ENCODE data around the gene OGT. TPM values are rescaled to one million over a fixed set of nuclear protein-coding genes. Genes with fewer than 3 reads are reported as not detected.
"Not testable (repeated sequence)": the region's sequence is repeated elsewhere in the genome, so short reads cannot be mapped to it uniquely, and the experiment has no call there.

Gene OGT
- 38.2 and 52.8 TPM in 2 replicates for total RNA-seq (2014; rRNA removed; shearing (Covaris generic))

DNA sequence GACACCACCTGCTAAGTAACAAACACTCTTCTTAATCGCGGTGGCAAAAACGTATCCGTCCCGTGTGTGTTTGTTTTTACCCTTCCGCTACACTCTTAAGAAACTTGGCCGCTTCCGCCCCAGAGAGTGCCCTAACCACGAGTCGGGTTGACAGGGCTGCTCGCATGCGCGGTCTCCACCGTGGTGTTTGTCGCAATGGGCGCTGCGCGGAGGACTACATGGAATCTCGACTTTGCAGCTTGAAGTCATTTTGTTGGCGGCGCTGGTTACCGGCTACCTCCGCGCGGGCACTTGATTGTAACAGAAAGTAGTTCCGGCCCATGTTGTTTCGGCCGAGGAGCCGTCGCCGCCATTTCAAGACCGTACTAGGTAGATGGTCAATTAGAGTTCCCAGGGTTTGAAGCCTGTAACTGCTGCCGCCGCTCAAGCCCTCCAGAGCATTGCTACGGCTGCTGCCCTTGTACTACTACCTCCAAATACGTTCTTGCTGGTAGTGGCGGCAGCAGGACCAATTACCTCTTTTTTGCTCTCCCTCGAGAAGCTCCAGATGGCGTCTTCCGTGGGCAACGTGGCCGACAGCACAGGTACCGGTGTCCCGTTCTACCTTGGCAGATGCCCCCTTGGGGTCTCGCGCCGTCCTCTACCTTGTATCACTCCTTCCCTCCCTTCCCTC is at the start of gene OGT:
Gene OGT, plus strand, starts transcription at position 352 of the 673 bp plus-strand sequence. Its CDS starts 196 bp downstream, at position 548.
- in situ Hi-C loops (cut with HindIII; ENCODE audit: low sequenced_read_pairs): no loop called here
- peak; percentile 91 for DNase-seq (ENCODE audit: low spot score)

GRCh38 chrX:71487814-71488213 is 45.1 kb upstream of the OGT start:
- in situ Hi-C loops (cut with HindIII; ENCODE audit: low sequenced_read_pairs): no loop called here
- DNase-seq (ENCODE audit: low spot score): no peak

- in situ Hi-C loops (cut with HindIII; ENCODE audit: low sequenced_read_pairs): no loop called here
Measured at GRCh38 chrX:71489540-71489939, 43.4 kb upstream of the OGT start.

DNA sequence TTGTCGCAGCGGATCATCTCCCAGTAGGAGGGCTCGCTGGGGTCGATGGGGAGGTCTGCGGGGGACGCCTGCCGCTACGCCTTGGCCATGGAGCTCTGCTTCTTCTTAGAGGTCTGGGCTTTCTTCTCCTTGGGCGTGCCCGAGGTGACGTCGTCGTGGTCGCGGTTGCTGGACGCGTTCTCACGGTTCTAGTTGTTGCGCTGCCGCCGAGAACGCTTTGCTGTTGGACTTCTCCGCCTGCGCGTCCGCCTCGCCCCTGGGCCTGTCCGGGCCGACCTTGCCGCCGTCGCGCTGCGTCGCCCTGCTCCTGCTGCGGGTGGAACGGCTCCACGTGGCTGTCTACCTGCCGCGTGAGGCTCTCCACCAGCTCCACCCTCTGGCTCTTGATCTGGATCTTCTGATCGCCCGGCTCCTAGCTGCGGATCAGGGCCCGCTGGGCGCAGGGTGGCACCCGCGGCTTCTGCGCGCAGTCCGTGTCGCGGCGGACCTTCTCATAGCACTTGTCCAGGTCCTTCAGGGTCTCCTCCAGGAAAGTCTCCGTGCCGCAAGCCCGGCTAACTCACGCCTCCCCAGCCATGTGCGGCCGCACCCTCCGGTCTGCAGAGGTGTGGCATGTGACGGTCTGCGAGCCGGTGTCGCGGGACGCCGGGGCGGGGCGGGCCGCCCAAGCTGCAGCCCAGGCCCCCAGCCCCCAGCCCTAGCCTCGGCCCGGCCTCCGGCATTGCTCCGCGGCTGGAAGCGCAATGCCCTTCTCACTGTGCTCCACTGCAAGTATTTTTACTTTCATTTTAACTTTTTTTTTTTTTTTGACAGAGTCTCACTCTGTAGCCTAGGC is 40.5 kb upstream of the OGT start:
- in situ Hi-C loops (cut with HindIII; ENCODE audit: low sequenced_read_pairs): no loop called here
- DNase-seq (ENCODE audit: low spot score): peak; percentile 1

More at GRCh38 chrX:71489540-71489939, 43.4 kb upstream of the OGT start:
- DNase-seq (ENCODE audit: low spot score): no peak

- no peak for DNase-seq (ENCODE audit: low spot score)
- in situ Hi-C loops (cut with HindIII; ENCODE audit: low sequenced_read_pairs): no loop called here
Measured at GRCh38 chrX:71493111-71493613, 39.7 kb upstream of the OGT start.

DNA sequence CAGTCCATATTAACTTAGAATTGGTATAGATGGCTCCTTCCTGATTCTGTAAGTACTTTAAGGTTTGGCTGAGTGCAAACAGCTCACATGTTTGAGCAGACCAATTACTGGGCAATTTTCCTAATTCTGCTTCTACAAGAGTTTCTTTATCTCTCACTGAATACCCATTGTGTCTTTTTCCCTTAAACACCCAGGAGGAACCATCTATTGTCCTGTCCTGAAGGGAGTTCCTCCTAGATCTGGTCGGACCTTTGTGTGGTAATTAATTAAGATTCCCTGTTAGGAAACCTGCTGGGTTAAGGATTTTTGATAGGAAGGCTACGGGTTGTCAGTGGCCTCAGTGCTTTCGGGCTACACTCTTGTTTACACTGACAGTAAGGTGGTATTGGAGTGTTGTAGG is 36.9 kb upstream of the OGT start:
- DNase-seq (ENCODE audit: low spot score); in situ Hi-C loops (cut with HindIII; ENCODE audit: low sequenced_read_pairs): not testable (repeated sequence)

GRCh38 chrX:71496476-71496875 is 36.4 kb upstream of the OGT start:
- in situ Hi-C loops (cut with HindIII; ENCODE audit: low sequenced_read_pairs): no loop called here
- DNase-seq (ENCODE audit: low spot score): no peak

GRCh38 chrX:71502080-71502479 is 30.8 kb upstream of the OGT start:
- in situ Hi-C loops (cut with HindIII; ENCODE audit: low sequenced_read_pairs); DNase-seq (ENCODE audit: low spot score): not testable (repeated sequence)

DNA sequence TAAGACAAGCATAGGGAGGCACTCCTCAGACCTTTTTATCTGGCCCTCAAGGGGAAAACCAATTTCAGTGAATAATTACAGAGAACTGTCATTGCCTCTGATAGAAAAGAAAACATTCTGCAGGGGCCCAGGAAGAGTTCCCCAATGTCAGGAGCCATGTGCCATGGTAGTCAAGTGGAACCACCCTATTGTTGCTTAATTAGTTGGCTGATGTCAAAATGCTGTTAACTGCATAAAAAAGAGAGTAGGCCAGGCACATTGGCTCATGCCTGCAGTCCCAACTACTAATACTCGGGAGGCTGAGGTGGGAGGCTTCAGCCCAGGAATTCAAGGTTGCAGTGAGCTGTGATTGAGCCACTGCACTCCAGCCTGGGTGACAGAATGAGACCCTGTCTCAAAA is 28.6 kb upstream of the OGT start:
- no peak for DNase-seq (ENCODE audit: low spot score)
- in situ Hi-C loops (cut with HindIII; ENCODE audit: low sequenced_read_pairs): no loop called here

GRCh38 chrX:71509289-71509688 is 23.6 kb upstream of the OGT start:
- in situ Hi-C loops (cut with HindIII; ENCODE audit: low sequenced_read_pairs): no loop called here
- no peak for DNase-seq (ENCODE audit: low spot score)

DNA sequence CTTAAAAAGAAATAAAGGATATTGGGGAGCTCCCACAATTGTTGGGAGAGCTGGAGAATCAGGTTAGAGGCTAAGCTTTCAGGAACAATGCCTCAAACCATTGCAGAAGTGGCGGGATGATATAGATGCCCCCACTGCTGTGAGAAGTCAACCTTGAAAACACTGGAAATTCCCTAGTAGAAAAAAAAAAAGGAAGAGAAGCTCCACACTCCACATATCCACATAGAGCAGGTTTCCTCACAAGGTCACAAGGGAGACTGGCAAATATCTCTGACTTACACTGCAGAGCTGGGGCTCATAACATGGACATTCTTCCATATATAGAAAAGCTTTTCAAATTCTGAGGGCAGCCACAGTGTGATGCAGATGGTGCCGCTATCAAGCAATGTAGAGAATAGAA is 22.7 kb upstream of the OGT start:
- in situ Hi-C loops (cut with HindIII; ENCODE audit: low sequenced_read_pairs): no loop called here
- no peak for DNase-seq (ENCODE audit: low spot score)

GRCh38 chrX:71513731-71514130 is 19.2 kb upstream of the OGT start:
- in situ Hi-C loops (cut with HindIII; ENCODE audit: low sequenced_read_pairs); DNase-seq (ENCODE audit: low spot score): not testable (repeated sequence)

DNA sequence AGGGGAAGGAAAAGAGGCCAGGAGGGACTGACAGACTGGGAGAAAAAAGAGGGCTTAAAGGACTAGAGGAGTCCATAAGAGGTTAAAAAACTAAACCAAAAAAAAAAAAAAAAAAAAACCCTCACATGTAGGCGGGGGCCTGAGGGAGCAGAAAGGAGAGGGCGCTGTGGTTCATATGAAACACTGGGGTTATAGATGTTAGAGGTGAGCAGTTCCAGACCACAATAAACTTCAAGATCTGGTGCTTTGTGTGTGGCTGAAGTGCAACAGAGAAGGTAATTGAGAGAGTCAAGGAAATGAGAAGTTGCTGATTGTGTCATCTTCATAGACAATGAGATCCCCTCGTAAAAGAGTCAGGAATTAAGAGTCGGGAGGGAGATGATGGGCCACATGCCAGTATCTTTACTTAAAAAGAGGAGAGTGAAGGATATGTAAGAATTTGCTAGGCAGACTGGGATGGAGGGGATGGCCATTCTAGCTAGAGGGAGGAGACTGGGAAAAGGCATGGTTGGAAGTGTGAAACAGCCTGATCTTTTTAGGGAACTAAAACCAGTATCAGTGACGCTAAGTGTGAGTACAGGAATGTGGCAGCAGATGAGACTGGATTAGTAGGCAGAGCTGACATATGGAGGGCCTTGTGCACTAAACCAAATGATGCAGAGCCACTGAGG is 18.4 kb upstream of the OGT start:
- DNase-seq (ENCODE audit: low spot score): no peak

DNA sequence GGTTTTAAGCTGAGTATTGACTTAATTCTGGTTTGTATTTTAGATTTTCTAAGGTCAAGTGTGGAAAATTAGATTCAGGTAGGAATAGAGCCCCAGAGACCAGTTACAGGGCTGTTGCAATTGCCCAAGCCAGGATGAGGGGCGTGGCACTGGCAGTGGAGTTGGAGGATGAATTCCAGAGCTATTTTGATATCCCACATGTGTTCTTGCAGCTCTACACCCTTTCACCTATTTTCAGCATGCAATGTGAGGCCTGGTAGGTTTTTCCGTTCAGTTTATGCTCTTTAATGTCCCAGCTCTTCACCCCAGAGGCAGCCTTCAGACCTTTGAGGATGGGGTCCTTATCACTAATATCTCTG is 17.9 kb upstream of the OGT start:
- DNase-seq (ENCODE audit: low spot score): no peak
- in situ Hi-C loops (cut with HindIII; ENCODE audit: low sequenced_read_pairs): no loop called here

More for the DNA sequence above, 18.4 kb upstream of the OGT start:
- in situ Hi-C loops (cut with HindIII; ENCODE audit: low sequenced_read_pairs): no loop called here

DNA sequence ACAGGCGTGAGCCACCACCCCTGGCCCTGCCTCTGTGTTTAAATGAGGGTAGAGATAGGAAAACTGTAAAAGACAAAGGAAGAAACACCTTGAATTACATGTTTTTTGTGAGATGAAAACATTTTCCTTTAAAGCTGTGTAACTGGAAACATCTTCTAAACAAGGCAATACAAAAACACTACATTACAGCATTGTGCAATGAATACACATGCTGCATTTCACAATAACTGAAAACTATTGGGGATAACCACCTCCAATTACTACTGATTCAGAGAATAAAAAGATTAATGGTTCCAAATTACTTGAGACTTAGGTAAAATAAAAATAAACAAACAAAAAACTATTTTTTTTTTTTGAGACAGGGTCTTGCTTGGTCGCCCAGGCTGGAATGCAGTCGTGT is 7.6 kb upstream of the OGT start:
- no peak for DNase-seq (ENCODE audit: low spot score)
- in situ Hi-C loops (cut with HindIII; ENCODE audit: low sequenced_read_pairs): no loop called here

GRCh38 chrX:71532078-71532752 is 689 bp upstream of the OGT start:
- in situ Hi-C loops (cut with HindIII; ENCODE audit: low sequenced_read_pairs): no loop called here
- peak; percentile 44 for DNase-seq (ENCODE audit: low spot score)

DNA sequence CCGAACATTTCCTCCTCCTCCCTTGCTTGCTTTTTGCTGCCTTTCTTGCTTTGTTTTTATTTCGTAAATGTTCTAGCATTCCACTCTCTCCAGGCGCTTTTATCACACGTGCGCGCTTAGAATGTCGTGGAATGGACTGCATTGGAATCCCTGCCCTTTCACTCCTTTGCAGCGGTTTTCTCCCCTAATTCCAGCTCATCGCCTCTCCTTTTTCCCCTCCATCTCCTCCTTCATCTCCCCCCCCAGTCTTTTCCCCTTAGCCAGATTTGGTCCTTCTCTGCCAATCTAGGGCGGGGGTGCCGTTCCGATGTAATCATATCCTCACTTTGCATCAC is 579 bp downstream of the OGT start:
- in situ Hi-C loops (cut with HindIII; ENCODE audit: low sequenced_read_pairs): no loop called here
- no peak for DNase-seq (ENCODE audit: low spot score)

DNA sequence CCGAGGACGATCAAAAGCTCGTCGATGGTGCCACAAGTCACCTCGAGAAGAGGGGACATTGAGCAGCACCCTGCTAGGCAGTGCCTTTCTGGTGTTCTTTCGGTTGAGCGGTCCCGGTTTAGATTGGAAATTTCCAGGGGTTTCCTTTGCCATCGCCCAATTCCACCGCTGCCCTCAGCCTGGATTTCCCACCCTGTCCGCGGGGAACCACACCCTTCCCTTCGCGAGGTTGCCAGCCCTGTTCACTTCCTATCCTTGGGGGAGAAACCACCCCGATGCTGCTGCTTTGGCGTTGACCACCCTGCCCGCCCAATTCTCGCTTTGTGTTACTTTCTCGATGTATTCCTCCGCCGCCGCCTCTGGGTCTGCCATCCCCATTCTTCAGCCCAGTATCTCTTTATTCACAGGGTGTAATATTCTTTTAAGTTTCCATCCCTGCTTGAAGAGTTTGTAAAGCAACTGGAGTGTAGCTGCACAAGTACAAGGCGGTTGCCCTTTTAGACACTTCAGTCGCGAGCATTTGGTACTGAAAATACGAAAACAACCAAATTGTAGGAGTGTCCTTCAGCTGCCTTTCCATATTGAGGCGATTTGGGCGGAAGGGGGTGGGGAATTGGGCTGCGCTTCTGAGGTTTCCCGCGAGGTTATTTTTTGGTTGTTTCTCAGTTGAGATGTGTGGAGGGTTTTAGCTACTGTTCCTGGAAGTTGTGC is 1.1 kb downstream of the OGT start:
- in situ Hi-C loops (cut with HindIII; ENCODE audit: low sequenced_read_pairs): no loop called here

More for the DNA sequence above, 1.1 kb downstream of the OGT start:
- DNase-seq (ENCODE audit: low spot score): peak; percentile 60
